GM18909 (cell line): ENCODE measurements around the gene EBF3.

Source experiments
- ATAC-seq: cut with Tn5 transposase; IDR thresholded peaks from one replicate; pipeline ENCODE4 v1.9.1; 2021; ENCODE audit warnings: mild to moderate bottlenecking; ENCODE audit not compliant: unreplicated experiment, poor library complexity

The EBF3 gene

DNA sequence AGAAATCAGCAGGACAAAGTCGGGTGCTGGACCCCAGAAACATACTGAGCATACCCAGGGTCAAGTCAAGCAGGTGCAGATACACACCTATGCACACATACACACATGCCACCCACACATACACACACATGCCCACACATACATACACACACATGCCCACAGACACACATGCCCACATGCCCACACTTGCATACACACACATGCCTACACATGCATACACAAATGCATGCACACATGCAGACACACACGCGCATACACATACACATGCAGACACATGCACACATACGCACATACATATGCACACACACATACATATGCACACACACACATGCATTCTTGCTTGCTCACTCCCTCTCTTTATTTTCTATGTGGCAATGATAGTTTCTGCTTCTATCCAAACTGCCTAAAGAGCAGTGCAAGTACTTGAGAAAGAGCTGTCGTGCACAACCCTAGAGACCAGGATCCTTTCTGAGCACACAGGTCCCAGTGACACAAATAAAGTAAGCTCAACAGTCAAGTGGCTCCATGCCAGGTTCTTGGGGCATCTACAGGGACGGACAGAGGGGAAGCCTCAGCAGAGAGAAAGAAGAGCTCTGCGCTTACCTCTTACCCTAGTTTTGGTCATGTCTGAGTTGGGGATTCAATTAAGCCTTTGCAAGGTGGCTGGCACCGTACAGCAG is 83.7 kb downstream of the EBF3 start:
- no peak for ATAC-seq

DNA sequence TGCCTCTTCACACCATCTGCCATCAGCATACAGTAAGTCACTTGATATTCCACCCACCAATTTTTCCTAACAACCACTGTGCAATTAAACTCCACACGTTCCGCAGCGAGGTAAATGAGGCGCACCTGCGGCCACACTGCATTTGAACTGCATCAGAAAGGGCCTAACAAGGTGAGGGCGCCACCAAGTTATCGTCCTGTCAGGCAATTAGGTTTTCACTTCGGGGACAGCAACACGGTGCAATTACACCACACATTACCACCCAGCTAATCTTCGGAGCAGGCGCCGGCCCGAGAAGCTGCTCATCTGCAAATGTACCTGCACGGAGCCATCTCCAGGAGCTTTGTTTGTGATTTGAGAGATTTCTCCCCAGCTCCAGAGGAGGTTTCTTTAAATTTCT is 84.4 kb downstream of the EBF3 start:
- ATAC-seq = no peak

DNA sequence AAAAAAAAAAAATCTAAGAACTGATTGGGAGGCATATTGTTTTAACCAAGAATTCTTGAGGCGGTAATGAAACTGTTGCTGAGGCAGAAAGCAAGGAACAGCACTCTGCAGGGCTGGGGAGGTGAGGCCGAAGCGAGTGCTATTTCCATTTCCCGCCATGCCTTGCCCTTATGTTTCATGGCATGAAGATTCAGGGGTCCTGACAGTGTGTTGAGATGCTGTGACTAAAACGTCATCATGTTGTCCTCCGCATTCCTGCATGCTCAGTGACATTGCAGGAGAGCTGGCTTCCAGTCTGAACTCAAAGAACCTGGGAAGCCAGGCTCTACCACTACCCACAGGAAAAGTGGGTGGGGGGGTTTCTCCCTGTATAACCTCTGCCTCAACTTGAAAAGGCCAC is 85.2 kb downstream of the EBF3 start:
- ATAC-seq = no peak

DNA sequence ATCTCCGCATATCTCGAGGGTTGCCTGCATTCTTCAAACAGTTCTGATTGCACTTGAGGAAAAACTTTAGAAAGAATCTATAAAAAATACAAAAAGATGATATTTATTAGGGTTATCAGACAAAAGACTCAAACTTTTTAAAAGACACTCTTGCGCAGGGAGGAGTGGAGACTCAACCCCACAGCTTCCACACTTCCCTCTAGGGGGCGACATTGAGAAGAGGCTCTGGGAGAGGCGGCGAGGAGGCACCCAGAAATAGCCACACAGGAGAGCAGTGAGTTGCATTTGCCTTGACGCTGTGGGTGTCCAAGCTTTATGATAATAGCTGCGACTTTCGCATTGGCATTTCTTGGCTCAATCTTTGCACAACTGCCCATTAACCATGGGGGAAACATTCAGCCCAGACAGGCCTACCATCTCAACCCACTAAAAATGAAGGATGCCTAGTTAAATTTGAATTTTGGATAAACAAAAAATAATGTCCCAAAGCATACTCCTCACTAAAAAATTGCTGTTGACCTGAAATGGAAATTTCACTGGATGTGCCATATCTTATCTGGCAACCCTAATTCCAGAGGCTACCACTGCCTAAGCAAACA is 86.2 kb downstream of the EBF3 start:
- no peak for ATAC-seq

DNA sequence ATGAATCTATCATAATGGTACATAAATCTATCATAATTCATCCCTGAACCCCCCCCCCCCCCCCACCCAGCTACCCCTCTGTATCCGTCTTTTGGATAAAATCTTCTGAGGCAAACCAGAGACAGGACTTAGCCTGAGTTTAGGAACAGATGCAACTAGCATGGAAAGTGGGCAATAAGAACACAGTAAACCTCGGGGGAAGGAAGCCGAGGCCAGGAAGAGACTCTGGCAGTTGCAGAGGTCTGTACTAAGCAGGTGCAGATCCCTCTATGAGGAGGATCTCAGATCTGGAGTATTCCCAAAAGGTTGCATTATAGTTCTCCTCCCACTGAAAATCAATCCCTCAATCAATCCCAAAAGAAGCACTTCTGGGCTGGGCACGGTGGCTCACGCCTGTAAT is 87.2 kb downstream of the EBF3 start:
- no peak for ATAC-seq

DNA sequence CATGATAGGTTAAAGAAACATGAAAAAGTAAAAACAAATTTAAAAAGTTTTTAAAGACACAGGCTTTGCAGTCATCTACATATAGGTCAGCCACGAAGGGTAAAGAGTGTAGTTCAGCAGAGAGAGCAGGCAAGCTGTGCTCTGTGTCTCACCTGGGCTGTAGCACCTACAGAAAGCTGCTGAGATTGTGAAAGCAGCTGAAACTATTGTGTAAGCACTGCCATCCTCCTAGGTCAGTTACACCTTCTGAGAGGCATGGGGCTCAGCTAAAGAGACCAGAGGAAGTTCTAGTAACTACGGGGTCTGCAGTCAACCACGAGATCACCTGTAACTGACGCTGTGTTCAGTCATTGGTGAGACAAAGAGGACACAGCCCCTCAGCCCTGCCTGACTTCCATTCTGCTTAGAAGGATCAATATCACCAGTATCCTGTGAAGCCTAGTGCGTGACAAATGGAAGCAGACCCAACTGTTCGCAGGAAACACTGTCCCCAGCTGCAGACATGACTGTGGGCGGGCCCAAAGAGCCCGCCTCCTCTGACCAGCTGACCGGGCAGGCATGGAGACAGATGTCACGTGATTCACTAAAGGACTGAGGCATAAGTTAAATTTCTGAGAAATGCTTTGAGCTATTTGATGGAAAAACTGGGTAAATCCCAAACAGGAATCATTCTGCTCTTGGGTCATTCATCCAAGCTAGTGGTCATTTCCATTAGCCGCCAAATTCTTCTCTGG is 87.9 kb downstream of the EBF3 start:
- ATAC-seq = no peak

DNA sequence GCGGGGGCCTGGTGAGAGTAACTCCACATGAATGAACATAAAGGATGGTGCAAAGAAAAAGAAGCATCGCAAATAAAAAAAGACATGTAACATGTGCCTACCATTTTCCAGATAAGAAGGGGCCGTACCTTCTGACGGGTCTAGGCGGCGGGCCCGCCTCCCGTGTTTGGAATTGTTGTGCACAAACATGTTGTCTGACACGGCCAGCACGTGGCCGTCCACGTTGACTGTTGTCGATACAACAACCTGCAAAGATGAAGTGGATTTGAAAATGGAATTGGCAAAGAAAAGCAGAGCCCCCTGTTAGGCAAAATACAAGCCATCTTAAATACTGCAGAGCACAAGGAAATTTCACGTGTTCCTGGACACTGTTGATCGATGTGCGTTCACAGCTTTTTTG is 90.7 kb downstream of the EBF3 start:
- ATAC-seq = no peak

DNA sequence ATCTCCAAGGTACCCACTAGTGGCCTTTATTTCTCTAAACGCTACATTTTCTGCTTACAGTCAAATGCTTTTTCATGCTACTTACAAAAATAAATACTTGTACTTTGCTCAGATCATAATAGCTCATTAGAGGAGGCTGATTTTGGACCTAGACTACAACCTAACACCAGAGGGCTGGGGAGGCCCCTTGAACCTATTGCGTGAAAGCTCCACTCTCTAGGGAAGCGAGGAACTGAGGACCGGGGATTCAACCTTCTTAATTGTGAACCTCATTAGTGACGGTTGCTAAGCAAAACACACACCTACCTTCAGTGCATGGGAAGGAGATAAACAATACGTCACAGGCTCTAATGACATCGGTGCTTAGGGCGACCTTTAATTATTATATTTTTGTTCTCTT is 92.1 kb downstream of the EBF3 start:
- no peak for ATAC-seq

DNA sequence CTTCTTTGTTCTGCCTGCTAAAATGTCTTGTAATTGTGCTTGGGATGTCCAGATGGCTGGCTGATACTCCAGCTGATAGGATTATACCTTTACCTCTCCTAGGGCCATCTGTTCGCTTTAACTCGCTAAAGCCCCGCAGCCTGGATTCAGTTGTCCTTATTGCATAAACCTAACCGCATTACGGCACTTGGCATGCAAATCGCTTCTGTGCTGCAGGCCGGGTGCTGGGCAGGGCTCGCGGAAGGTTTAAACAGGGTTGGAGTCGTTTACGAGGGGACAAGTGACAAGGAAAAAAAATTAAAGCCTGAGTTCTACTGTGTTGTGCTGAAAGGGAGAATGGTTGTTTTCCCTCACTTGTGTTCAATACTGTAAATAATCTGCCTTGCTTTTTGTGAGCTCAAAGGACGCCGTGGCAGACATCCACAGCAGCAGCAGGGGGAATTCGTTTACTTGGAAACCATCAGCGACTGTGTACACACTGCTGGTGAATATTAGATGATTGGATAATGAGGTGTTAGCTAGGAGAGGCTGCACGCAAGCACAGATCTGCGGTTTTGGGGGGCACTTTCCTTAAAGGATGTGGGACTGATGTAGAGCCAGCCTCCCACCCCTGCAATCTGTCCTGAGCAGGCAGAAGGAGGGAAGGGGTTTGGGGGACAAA is 93.0 kb downstream of the EBF3 start:
- ATAC-seq = no peak

DNA sequence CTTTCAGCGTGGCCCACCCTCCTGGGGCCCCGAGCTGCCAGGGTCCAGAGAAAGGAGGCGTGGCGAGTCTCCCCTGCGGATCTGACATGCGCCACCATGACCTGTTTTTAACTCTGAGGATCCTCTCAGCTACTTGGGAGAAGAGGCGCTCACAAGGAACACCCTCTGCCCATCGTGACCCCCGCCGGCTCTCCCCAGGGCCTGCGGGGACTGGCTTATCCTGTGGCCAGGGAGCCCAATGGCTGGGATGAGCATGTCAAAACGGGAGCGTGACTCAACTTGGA is 93.7 kb downstream of the EBF3 start:
- ATAC-seq = no peak

DNA sequence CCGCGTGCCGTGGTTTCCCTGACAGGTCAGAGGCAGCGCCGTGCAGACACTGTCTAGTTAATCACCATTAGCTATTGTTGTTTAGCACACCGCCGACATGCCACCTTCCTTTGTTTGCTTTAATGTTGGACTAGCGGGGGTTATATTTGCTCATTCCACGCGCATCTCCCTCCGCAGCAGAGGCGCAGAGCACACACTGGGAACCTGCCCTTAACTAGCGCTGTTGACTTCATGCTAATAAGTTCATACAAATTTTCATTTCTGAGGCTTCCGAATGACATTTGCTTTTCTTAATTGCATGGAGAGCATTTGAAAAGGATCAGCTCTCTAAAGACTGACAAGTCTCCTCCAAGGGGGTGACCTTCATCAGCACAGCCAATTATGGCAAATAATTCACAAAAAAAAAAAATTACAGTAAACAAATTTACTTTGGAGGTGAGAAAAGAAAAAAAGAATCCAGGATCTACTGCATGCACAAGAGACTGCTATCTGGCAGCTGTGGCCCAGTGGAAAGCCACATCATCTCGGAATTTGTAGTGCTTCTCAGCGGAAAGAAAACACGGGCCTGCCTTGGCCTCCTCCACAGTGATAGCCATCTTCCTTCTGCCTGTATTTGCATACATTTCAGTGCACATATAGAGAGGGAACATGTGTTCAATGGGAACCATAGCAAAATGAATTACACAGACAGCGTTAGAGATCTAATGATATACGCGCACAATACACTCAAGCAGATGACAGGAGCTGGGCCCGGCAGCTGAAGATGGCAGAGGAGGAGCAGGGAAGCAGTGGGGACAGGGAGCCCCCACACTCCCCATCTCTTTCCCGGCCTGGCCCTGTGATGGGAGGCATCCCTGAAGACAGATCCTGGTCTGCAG is 94.2 kb downstream of the EBF3 start:
- ATAC-seq = no peak

DNA sequence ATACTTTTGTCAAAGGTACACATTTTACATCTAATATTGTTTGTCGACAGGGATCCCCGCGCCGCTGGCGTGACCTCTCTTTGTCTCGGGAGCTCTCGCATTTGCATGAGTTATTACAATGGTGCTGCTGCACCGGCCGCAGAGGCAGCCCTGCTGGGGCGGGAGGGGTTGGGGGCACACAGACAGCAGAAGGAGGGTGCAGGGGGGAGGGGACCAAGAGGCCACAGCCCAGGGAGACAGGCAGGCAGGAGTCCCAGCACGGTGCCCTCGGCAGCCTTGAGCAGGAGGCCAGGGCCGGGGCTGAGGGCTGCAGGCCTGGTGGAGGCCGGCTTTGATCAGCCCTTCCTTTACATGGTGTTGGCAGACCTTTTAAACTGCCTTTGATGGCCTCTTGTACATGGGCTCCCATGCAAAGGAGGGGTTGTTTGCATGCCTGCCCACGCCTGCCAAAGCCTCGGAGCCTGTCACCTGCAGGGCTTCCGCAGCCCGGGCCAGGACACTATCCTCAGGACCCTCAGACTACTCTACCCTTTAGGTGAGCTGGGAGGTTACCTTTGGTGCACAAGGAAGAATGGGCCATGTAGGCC is 95.5 kb downstream of the EBF3 start:
- ATAC-seq = no peak

DNA sequence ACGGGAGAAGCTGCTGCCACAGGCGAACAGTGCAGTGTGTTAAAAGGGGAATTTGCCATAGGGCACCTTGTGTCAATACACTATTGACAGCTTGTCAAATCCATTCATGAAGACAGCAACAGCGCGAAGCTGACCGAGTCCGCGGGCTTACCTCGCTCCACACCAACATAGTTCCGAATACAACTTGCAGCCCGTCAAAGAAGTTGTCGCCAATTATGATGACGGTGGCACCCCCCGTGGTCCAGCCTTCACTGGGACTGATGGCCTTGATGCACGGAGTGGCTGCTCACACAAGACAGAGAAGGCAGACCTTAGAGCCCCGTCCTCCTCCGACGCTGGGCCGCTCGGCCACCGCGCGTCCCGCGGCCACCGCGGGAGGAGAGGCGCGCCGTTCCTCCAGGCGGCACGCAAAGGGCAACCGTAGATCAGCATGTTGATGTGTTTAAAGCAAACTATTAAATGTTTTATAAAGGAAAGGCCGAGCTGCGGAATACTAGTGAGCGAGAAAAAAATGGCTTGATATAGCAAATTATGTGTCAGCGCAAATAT is 96.4 kb downstream of the EBF3 start:
- no peak for ATAC-seq

DNA sequence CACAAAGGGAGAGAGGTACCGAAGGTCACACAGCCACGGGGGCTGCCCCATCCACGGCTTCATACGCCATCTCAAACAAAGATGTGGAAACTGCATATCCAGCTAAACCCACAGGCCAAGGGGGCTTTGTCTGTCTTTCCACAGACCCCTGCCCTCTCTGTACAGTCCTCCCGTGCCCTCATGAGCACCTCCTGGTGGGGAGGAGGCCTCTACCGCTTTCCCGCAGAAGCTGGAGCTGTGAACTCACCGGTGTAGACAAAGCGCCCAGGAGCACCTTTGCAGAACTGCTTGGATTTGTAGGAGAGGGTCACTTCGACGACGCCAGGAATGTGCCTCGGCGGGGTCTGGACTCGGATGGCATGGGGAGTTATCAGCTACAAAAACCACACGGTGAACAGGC is 97.2 kb downstream of the EBF3 start:
- ATAC-seq = no peak

DNA sequence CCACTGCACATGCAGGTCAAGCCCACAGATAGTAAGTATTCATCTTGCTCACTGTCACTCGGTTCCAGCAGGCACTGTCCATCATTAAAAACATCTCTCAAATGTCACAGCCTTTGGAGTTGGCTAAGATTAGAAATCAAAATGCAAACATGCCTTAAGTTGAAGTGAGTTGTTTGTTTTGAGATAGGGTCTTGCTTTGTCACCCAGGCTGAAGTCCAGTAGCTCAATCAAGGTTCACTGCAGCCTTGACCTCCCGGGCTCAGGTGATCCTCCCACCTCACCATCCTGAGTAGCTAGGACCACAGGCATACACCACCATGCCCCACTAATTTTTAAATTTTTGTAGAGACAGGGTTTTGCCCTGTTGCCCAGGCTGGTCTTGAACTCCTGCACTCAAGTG is 98.1 kb downstream of the EBF3 start:
- no peak for ATAC-seq

DNA sequence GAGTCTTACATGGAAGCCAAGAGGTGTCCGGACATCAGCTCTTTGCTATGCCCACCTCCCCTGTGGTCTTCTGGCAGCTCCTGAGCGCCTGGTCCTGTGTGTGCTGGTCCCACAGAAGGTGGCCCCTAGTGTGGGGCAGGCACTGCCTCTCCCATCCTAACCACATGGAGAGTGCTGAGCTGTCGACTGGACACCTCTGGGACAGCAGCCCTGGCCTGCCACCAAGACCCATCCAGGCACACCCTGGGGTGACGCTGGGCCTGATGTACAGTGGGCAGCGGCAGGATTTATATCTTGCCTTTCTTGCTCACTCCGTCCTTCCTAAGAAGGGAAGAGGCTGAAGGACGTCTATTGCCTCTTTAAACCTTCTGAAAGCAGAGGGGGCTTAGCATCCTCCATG is 98.7 kb downstream of the EBF3 start:
- ATAC-seq = no peak

DNA sequence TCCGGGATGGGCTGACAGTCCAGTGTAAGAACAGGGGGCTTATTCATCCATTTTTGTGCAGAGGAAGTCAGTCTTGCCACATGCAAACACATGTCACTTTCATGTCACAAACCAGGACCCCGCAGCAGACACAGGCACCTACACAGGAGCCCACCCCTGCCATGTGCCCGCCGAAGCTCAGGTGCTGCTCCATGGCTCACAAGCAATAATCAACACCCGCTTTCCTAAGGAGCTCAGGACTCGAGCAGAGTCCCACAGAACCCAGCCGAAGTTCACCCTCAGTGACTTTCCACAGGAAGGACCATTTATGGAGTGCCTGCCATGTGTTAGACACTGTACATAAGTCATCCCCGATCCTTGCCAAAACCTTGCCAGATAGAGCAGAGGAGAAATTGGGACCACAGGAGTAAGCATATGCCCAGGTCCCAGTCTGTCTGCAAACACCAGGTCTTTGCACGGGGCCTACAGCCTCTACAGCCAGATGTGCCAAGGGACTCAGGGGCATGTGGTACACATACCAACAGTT is 99.4 kb downstream of the EBF3 start:
- ATAC-seq = no peak

DNA sequence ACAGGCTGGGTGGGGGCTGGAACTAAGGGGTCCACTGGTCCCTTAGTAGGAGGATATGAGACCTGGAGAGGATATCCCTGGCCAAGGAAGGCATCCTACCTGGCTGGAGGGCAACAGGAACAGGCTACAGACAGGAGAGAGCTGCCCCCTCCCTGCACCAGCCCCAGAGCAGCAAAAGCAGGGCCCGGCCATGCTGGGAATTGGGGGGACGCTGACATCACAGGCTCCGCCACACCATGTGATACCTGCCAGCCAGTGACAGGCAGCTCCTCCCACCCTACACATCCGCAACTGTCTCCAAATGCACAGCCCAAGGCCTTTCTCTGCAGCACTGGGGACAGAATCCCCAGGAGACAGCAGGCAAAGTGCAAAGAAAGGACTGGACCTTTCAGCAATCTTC is 100.0 kb downstream of the EBF3 start:
- ATAC-seq = no peak

DNA sequence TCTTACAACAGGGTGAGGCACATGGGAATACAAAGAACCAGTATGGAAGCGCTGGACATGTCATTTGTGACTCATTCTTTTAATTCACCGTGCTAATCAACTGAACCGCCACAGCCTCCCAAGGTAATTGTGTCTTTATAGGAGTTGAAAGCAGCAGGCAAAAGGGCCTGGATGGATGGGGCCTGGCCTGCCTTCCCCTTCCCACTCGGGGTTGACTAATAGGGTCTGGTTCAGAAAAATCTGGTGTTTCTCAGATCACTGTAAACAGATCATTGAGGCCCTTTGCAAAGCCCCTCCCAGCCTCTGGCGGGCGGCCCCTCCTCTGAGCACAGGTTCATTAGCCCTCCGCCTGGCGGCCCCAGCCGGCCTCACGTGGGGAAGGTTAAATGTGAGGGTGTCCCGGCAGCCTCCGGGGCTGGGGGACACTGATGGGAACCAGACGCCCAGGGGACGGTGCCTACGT is 100.8 kb downstream of the EBF3 start:
- no peak for ATAC-seq
